ENCODE measurements around the gene ELP5. TPM values are rescaled to one million over a fixed set of nuclear protein-coding genes. Genes with fewer than 3 reads are reported as not detected.

Gene ELP5
- total RNA-seq, 1 experiment from 2014 or later = 20.3 TPM

DNA sequence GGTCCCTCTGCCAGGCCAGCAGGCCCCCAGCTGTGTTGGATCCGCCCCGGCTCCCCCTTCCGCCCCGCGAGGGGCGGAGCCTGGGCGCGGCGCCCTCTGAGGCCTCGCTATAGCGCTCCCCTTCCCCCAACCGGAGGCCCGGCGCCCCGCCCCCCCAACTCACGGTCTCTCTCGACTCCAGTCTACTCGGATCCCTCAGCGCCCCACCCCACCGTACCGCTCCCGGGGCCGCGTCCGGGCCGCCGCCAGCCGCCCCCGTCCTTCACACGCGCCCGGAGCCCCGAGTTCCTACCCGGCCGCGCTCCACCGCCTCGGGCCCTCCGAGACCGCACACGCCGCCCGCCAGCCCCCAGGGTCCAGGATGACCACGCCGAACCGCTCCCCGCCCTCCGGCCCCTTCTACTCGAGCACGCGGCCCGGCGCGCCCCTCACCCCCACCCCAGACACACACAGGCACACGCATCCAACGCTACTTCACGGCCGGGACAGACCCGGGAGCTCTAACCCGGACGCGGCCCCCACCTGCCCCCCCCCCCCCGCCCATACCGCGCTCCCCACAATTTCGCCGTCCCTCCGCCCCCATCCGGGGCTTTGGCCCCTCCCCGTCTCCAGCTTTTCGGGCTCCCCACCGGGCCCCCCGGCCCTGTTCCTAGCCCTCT, 14.1 kb upstream of the ELP5 start:
- intact Hi-C loops (cut with micrococcal nuclease; ENCODE audit: unreplicated experiment) = no loop called here
- TF ChIP-seq CTCF (IDR thresholded peaks at IDR 0.05; ENCODE audit: unreplicated experiment) = no peak
- H3K4me3 Mint-ChIP-seq (ENCODE audit: low read depth, unreplicated experiment) = peak overlapping the region; percentile 85
- H3K9me3 Mint-ChIP-seq (ENCODE audit: low read depth, unreplicated experiment) = no peaks in the 10 kb centered on the region
- peak; percentile 71 for DNase-seq
- CTCF ChIA-PET = interaction anchor here (1.0 kb wide), 1 partner anchor 24 kb away, joined by 13 read pairs; no protein-coding TSS in a partner anchor
- BruUV-seq (replicated peaks) = no TSS peak
- peak overlapping the region; percentile 83 for H3K27ac Mint-ChIP-seq (ENCODE audit: unreplicated experiment)
- H3K36me3 Mint-ChIP-seq (ENCODE audit: insufficient read depth, unreplicated experiment) = peaks cover 99% of the 10 kb centered on the region
- no peaks in the 10 kb centered on the region for H3K27me3 Mint-ChIP-seq (ENCODE audit: unreplicated experiment)
- peaks cover 44% of the 10 kb centered on the region for H3K4me1 Mint-ChIP-seq (ENCODE audit: low read depth, unreplicated experiment)

DNA sequence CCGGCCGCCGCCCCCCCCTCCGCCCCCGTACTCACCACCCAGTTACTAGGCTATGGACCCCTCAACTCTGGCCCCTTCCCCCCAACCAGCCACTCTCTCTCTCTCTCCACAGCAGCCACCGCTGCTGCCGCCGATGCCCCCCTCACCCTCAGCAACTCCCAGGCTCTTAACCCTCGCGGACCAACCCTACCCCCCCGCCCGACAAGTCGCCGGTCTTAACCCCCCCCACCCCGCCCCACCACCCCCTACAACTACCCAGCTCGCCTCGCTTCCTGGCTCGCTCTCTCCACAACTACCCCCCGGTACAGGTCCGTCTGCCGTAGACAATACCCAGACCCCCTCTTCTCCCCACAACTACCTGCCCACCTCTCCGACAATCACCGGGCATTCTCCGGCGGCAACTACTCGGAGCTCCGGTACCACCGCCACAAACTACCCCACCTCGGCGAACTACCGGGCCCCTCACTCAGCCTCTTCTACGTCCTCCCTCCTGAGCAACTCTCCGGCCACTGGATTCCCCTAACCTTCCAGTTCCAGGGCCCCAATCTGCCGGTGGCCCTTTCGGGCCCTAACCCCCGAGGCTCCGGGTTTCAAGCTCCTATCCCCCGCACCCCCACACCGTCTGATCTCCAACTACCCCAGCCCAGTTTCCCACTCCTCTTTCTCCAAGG, 13.5 kb upstream of the ELP5 start:
- intact Hi-C loops (cut with micrococcal nuclease; ENCODE audit: unreplicated experiment) = no loop called here
- no peak for DNase-seq
- BruUV-seq (replicated peaks) = no TSS peak
- Mint-ChIP-seq H3K27ac (ENCODE audit: unreplicated experiment) (peak overlapping the region; percentile 83), H3K9me3 (ENCODE audit: low read depth, unreplicated experiment) (no peaks in the 10 kb centered on the region), H3K4me3 (ENCODE audit: low read depth, unreplicated experiment) (peak overlapping the region; percentile 85), H3K27me3 (ENCODE audit: unreplicated experiment) (no peaks in the 10 kb centered on the region), H3K36me3 (ENCODE audit: insufficient read depth, unreplicated experiment) (peaks cover 98% of the 10 kb centered on the region), H3K4me1 (ENCODE audit: low read depth, unreplicated experiment) (peaks cover 51% of the 10 kb centered on the region)
- CTCF ChIA-PET = interaction anchor here (1.0 to 1.1 kb wide), 2 partner anchors 24 to 43 kb away, joined by 3 to 13 read pairs; partner anchors contain the start of gene SLC2A4
- TF ChIP-seq CTCF (IDR thresholded peaks at IDR 0.05; ENCODE audit: unreplicated experiment) = no peak

GRCh38 chr17:7239091-7240027, 12.7 kb upstream of the ELP5 start, which contains the start of gene PHF23:
PHF23 (minus strand) TSS chr17:7239457; CDS start chr17:7239279, 178 bp downstream.
- no TSS peak for BruUV-seq (replicated peaks)
- peak within 1 kb of the TSS; percentile 94 for H3K4me3 Mint-ChIP-seq (ENCODE audit: low read depth, unreplicated experiment)
- intact Hi-C loops (cut with micrococcal nuclease; ENCODE audit: unreplicated experiment) = no loop called here
- DNase-seq = peak; percentile 94
- CTCF ChIA-PET = interaction anchor here (1.0 to 1.1 kb wide), 3 partner anchors 12 to 42 kb away, joined by 3 to 13 read pairs (median 5); partner anchors contain the start of genes CTDNEP1, ELP5 and SLC2A4
- no peaks in the 10 kb centered on the region for H3K9me3 Mint-ChIP-seq (ENCODE audit: low read depth, unreplicated experiment)
- H3K4me1 Mint-ChIP-seq (ENCODE audit: low read depth, unreplicated experiment) = peaks cover 53% of the 10 kb centered on the region
- TF ChIP-seq CTCF (IDR thresholded peaks at IDR 0.05; ENCODE audit: unreplicated experiment) = no peak
- peak within 1 kb of the TSS; percentile 83 for H3K27ac Mint-ChIP-seq (ENCODE audit: unreplicated experiment)
- H3K36me3 Mint-ChIP-seq (ENCODE audit: insufficient read depth, unreplicated experiment) = peaks cover 90% of the 10 kb centered on the region
- H3K27me3 Mint-ChIP-seq (ENCODE audit: unreplicated experiment) = no peaks in the 10 kb centered on the region

DNA sequence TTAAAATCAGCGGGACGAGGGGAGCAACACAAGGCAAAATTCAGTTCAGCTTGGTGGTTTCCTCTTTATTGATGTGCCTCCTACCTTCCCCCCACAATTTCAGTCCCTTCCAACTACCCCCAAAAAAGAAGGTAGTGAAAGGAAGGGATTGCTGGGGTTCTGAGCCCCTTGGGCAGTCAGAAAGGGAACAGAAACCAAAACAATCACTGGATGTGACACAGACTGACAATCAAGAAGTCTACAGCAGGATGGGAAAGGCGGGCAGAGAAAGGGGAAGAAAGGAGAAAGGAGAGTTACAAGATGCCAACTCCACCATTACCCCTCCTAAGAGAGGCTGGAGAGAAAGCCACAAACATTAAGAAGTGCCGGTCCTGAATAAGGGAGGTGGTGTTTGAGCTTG, 11.6 kb upstream of the ELP5 start:
- Mint-ChIP-seq H3K27ac (ENCODE audit: unreplicated experiment) (peak overlapping the region; percentile 67), H3K27me3 (ENCODE audit: unreplicated experiment) (no peaks in the 10 kb centered on the region), H3K4me3 (ENCODE audit: low read depth, unreplicated experiment) (peak overlapping the region; percentile 94), H3K4me1 (ENCODE audit: low read depth, unreplicated experiment) (peaks cover 47% of the 10 kb centered on the region), H3K36me3 (ENCODE audit: insufficient read depth, unreplicated experiment) (peaks cover 81% of the 10 kb centered on the region), H3K9me3 (ENCODE audit: low read depth, unreplicated experiment) (no peaks in the 10 kb centered on the region)
- no peak for DNase-seq
- no peak for TF ChIP-seq CTCF (IDR thresholded peaks at IDR 0.05; ENCODE audit: unreplicated experiment)
- intact Hi-C loops (cut with micrococcal nuclease; ENCODE audit: unreplicated experiment) = no loop called here
- CTCF ChIA-PET = no interaction called here
- BruUV-seq (replicated peaks) = TSS peak; percentile 75

Data from Calu3 (cell line).